IPS-20b (cell line): ENCODE results near the gene CDCA8.

ENCODE experiments used
- H3K27ac ChIP-seq: one replicate; pipeline ENCODE4 v1.5.1; 2013; ENCODE audit warnings: low read length
- H3K27me3 ChIP-seq: 2 replicates; pipeline ENCODE4 v1.6.1; 2013; ENCODE audit warnings: mild to moderate bottlenecking, low read length, inconsistent platforms; ENCODE audit not compliant: insufficient read depth
- H3K36me3 ChIP-seq: 2 replicates; pipeline ENCODE4 v1.6.1; 2013; ENCODE audit warnings: low read depth, mild to moderate bottlenecking, inconsistent platforms, low read length, moderate library complexity; ENCODE audit not compliant: insufficient read depth
- H3K4me1 ChIP-seq: 2 replicates; pipeline ENCODE4 v1.6.1; 2013; ENCODE audit warnings: mild to moderate bottlenecking, control low read depth, inconsistent platforms, low read length, moderate library complexity; ENCODE audit not compliant: insufficient read depth
- H3K4me3 ChIP-seq: 2 replicates; pipeline ENCODE4 v1.5.1; 2013; ENCODE audit warnings: mild to moderate bottlenecking, low read length, inconsistent platforms
- H3K9ac ChIP-seq: 2 replicates; pipeline ENCODE4 v1.6.1; 2013; ENCODE audit warnings: low read depth, mild to moderate bottlenecking, inconsistent platforms, low read length, moderate library complexity
- H3K9me3 ChIP-seq: 2 replicates; pipeline ENCODE4 v1.6.1; 2013; ENCODE audit warnings: mild to moderate bottlenecking, low read depth, low read length, inconsistent platforms; ENCODE audit not compliant: insufficient read depth

The CDCA8 gene

DNA sequence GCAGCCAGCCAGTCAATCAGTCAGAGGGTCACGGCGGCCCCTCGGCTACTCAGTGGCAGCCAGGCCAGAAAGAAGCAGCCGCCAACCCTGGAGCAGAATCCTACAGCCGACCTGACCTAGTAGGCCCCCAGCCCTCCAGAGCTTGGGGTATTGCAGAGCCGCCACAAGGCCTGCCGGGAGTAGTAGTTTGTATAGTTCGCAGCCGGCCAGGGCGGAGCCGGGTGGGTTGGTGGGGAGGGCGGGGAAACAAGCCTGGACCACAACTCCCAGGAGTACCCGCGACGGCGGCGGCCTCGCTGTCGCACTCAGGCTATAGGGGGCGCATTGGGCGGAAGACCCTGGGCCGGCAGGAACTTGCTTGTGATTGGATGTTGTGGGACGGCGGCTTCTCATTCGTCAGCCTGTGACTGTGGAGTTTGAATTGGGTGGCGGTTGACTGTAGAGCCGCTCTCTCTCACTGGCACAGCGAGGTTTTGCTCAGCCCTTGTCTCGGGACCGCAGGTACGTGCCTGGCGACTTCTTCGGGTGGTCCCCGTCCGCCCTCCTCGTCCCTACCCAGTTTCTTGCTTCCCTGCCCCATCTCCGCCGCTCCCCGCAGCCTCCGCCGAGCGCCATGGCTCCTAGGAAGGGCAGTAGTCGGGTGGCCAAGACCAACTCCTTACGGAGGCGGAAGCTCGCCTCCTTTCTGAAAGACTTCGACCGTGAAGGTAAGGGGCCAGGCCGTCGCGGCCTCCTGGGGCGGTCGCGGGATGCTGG, at the start of gene CDCA8:
Gene CDCA8, plus strand, starts transcription at position 439 of the 756 bp plus-strand sequence. Its CDS starts 175 bp downstream, at position 614.
- Histone ChIP-seq H3K9me3 (no peaks in the 10 kb centered on the region), H3K27me3 (peaks cover 6% of the 10 kb centered on the region; the same call in 1 of the 2 replicates), H3K27ac (no peak within 1 kb of the TSS), H3K4me3 (peak within 1 kb of the TSS; percentile 85), H3K36me3 (peaks cover 46% of the 10 kb centered on the region), H3K4me1 (peaks cover 11% of the 10 kb centered on the region), H3K9ac (peak within 1 kb of the TSS; percentile 92; the same call in 1 of the 2 replicates)

DNA sequence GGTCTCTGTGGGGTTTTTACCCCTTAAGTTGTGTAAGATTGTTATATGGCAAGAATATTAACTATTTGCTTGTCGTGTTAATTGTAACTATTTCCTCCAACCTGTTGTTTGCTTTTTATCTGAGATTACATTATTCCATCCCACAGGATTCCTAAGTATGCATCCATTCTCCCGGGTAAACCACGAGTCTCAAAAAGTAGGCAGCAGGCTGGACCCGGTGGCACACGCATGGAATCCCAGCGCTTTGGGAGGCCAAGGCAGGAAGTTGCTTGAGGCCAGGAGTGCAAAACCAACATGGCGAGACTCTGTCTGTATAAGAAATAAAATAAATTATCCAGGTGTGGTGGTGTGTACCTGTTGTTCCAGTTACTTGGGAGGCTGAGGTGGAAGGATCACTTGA, 45.0 kb upstream of the CDCA8 start:
- Histone ChIP-seq H3K9me3 (no peaks in the 10 kb centered on the region), H3K4me3 (no peak overlapping the region), H3K4me1 (no peaks in the 10 kb centered on the region), H3K27ac (no peak overlapping the region), H3K27me3 (peaks cover 27% of the 10 kb centered on the region), H3K36me3 (no peaks in the 10 kb centered on the region), H3K9ac (no peak overlapping the region; the same call in 1 of the 2 replicates)

DNA sequence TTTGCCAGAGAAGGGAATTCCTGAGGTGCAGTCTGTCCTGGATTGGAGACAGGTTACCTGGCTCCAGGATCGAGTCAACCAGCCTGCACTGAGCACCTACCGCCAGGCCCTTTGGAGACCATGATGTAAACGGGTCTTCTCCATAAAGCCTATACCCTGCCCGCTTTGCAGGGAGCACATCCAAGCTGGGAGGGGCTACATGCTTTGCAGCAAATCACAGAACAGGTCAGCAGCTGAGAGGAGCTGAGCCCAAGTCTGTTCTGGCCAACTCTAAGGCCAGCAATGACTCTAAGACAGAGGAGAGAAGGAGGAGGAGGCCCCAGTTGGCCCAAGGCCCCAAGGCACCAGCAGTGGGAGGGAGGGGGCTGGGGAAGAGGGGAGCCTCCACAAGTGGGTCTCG, 42.1 kb upstream of the CDCA8 start:
- Histone ChIP-seq H3K9ac (no peak overlapping the region), H3K36me3 (no peaks in the 10 kb centered on the region), H3K9me3 (no peaks in the 10 kb centered on the region), H3K4me3 (no peak overlapping the region), H3K4me1 (no peaks in the 10 kb centered on the region), H3K27ac (no peak overlapping the region), H3K27me3 (no peaks in the 10 kb centered on the region; the same call in 1 of the 2 replicates)

- Histone ChIP-seq H3K27ac (no peak overlapping the region), H3K27me3 (no peaks in the 10 kb centered on the region; the same call in 1 of the 2 replicates), H3K9ac (no peak overlapping the region), H3K9me3 (no peaks in the 10 kb centered on the region), H3K4me1 (no peaks in the 10 kb centered on the region), H3K36me3 (no peaks in the 10 kb centered on the region), H3K4me3 (no peak overlapping the region)
These were observed 41.6 kb upstream of the CDCA8 start for GRCh38 chr1:37650721-37651120.

- Histone ChIP-seq H3K9me3 (no peaks in the 10 kb centered on the region), H3K27ac (no peak overlapping the region), H3K9ac (no peak overlapping the region), H3K4me3 (no peak overlapping the region), H3K4me1 (no peaks in the 10 kb centered on the region), H3K36me3 (no peaks in the 10 kb centered on the region), H3K27me3 (no peaks in the 10 kb centered on the region; the same call in 1 of the 2 replicates)
These were observed 40.5 kb upstream of the CDCA8 start for GRCh38 chr1:37651803-37652202.

DNA sequence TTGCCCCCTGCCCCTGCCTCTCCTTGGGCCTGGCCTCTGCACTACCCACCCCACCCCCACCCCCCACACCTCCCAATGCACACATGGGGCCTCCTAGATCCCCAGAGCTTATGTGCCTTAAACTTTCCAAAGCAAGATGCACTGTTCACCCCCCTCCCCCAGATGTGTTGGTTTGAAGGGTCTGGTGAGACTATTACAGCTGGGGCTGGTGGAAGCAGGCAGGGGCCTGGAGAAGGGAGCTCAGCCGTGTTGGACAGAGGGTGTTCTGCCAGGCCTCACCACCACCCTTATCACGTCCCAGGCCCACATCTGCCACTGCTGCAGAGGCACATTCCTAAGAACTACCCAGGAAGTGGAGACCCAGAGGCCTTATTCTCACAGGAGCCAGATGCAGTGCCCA, 39.3 kb upstream of the CDCA8 start:
- no peaks in the 10 kb centered on the region for H3K4me1 ChIP-seq
- no peaks in the 10 kb centered on the region for H3K9me3 ChIP-seq
- H3K4me3 ChIP-seq = no peak overlapping the region

DNA sequence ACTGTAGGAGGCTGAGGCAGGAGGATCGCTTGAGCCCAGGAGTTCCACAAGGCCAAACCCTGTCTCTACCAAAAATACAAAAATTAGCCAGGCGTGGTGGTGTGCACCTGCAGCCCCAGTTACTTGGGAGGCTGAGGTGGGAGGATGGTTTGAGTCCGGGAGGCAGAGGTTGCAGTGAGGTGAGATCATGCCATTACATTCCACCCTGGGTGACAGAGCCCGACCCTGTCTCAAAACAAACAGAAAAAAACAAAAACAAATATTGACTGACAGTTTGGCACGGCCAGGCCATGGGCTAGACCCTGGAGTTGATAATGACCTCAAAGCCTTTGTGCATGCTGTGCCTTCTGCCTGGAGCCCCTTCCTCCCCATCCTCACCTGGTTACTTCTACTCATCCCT, 38.4 kb upstream of the CDCA8 start:
- no peaks in the 10 kb centered on the region for H3K36me3 ChIP-seq
- H3K4me1 ChIP-seq = no peaks in the 10 kb centered on the region
- no peaks in the 10 kb centered on the region; the same call in 1 of the 2 replicates for H3K27me3 ChIP-seq
- H3K4me3 ChIP-seq = no peak overlapping the region
- no peak overlapping the region for H3K27ac ChIP-seq
- no peak overlapping the region for H3K9ac ChIP-seq
- H3K9me3 ChIP-seq = no peaks in the 10 kb centered on the region

More for the DNA sequence above, 39.3 kb upstream of the CDCA8 start:
- Histone ChIP-seq H3K27me3 (no peaks in the 10 kb centered on the region; the same call in 1 of the 2 replicates), H3K36me3 (no peaks in the 10 kb centered on the region), H3K27ac (no peak overlapping the region), H3K9ac (no peak overlapping the region)

- Histone ChIP-seq H3K4me3 (no peak overlapping the region), H3K27ac (no peak overlapping the region), H3K9ac (no peak overlapping the region), H3K4me1 (no peaks in the 10 kb centered on the region; the same call in 1 of the 2 replicates), H3K36me3 (no peaks in the 10 kb centered on the region), H3K9me3 (no peaks in the 10 kb centered on the region), H3K27me3 (peaks cover 6% of the 10 kb centered on the region)
These were observed 37.0 kb upstream of the CDCA8 start for GRCh38 chr1:37655274-37655673.

- H3K4me3 ChIP-seq = no peak overlapping the region
- H3K36me3 ChIP-seq = no peaks in the 10 kb centered on the region
- H3K4me1 ChIP-seq = no peaks in the 10 kb centered on the region; the same call in 1 of the 2 replicates
- H3K9me3 ChIP-seq = no peaks in the 10 kb centered on the region
- H3K9ac ChIP-seq = no peak overlapping the region
- peaks cover 7% of the 10 kb centered on the region for H3K27me3 ChIP-seq
- no peak overlapping the region for H3K27ac ChIP-seq
These were observed 36.3 kb upstream of the CDCA8 start for GRCh38 chr1:37656026-37656425.

DNA sequence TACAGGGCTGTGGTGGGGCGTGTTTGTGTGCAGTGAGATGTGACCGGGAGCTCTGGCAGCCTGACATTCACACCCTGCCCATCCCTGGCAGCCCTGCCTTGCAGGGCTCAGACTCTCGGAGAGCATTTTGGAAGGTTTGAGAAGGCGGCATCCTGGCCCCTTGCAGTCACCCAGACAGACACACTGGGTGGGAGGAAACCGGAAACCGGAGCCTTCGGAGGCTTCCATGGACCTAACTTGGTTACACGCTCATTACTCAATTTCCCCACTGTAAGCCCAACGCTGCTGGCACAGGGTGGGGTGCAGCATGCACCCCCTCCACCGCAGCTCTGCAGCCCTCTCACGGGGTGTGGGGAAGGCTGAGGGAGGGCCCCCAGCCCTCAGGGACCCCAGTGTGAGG, 35.4 kb upstream of the CDCA8 start:
- no peaks in the 10 kb centered on the region for H3K9me3 ChIP-seq
- H3K4me1 ChIP-seq = no peaks in the 10 kb centered on the region; the same call in 1 of the 2 replicates
- no peaks in the 10 kb centered on the region for H3K36me3 ChIP-seq
- H3K9ac ChIP-seq = no peak overlapping the region
- peaks cover 7% of the 10 kb centered on the region for H3K27me3 ChIP-seq
- H3K4me3 ChIP-seq = no peak overlapping the region
- no peak overlapping the region for H3K27ac ChIP-seq

DNA sequence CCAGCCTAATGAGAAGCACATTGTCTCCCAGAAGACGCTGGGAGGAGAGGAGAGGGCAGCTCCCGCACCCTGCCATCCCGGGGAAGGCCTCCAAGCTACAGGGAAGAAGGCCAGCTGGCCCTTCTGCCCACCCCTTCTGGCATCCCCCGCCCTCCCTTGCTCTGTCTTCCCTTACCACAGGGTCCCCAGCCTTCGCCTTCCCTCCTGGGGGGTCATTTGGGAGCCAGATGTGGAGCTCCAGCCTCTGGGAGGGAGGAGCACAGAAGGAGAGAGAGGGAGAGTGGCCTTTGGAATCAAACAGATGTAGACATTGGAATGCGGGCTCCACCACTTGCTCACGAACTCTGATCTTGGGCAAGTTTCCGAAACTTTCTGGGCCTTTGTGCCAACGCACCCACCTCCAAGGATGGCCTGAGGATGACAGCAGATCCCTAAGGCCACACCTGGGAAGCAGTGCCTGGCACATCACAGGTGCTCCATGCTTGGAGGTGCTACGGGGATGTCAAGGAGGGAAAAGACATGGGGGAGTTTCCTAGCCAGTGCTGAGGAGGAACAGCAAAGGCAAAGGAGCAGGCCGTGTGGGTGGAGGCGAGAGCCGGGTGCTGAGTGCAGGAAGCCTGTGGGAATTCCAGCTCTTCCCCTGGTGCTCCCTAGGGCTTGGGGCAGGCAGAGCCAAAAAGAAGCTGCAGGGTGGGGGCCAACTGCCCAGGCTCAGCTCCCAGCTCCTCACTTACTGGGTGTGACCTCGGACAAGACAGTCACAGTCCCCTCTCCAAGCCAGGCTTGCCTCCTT, 34.5 kb upstream of the CDCA8 start:
- Histone ChIP-seq H3K4me3 (no peak overlapping the region), H3K9ac (no peak overlapping the region), H3K27ac (no peak overlapping the region), H3K4me1 (no peaks in the 10 kb centered on the region; the same call in 1 of the 2 replicates), H3K36me3 (no peaks in the 10 kb centered on the region), H3K27me3 (peaks cover 7% of the 10 kb centered on the region), H3K9me3 (no peaks in the 10 kb centered on the region)
